UCSD-AML1 (cell line): ENCODE measurements around the gene NHS.

Experiments used
- DNase-seq: peaks from one replicate; lab custom pipeline; 2025; ENCODE audit not compliant: unreplicated experiment; lab: John Stamatoyannopoulos, UW

Gene NHS

GRCh38 chrX:17405225-17405969 lies 30.4 kb downstream of the NHS start:
- no peak for DNase-seq

GRCh38 chrX:17409566-17410290 lies 34.7 kb downstream of the NHS start:
- DNase-seq, result no peak

GRCh38 chrX:17410651-17411050 lies 35.7 kb downstream of the NHS start:
- no peak for DNase-seq

GRCh38 chrX:17411205-17411604 lies 36.2 kb downstream of the NHS start:
- no peak for DNase-seq

GRCh38 chrX:17412692-17413091 lies 37.7 kb downstream of the NHS start:
- no peak for DNase-seq

GRCh38 chrX:17413228-17413627 lies 38.2 kb downstream of the NHS start:
- DNase-seq, result no peak

GRCh38 chrX:17414027-17414658 lies 39.1 kb downstream of the NHS start:
- DNase-seq, result no peak

- no peak for DNase-seq
Observed at GRCh38 chrX:17414839-17415238, 39.8 kb downstream of the NHS start.

- DNase-seq, result no peak
Observed at GRCh38 chrX:17415242-17415810, 40.3 kb downstream of the NHS start.

- DNase-seq, result no peak
Observed at GRCh38 chrX:17417372-17417771, 42.4 kb downstream of the NHS start.

GRCh38 chrX:17425136-17425535 lies 50.1 kb downstream of the NHS start:
- no peak for DNase-seq

GRCh38 chrX:17425551-17425950 lies 50.6 kb downstream of the NHS start:
- no peak for DNase-seq

- DNase-seq, result no peak
Observed at GRCh38 chrX:17431171-17431570, 56.2 kb downstream of the NHS start.

- DNase-seq, result no peak
Observed at GRCh38 chrX:17432158-17432557, 57.2 kb downstream of the NHS start.

GRCh38 chrX:17433965-17434364 lies 59.0 kb downstream of the NHS start:
- no peak for DNase-seq

- no peak for DNase-seq
Observed at GRCh38 chrX:17435476-17435875, 60.5 kb downstream of the NHS start.

GRCh38 chrX:17438221-17438620 lies 63.2 kb downstream of the NHS start:
- no peak for DNase-seq

GRCh38 chrX:17440258-17440657 lies 65.3 kb downstream of the NHS start:
- DNase-seq, result no peak

GRCh38 chrX:17440836-17441235 lies 65.8 kb downstream of the NHS start:
- DNase-seq, result no peak

GRCh38 chrX:17441965-17442364 lies 67.0 kb downstream of the NHS start:
- no peak for DNase-seq

- no peak for DNase-seq
Observed at GRCh38 chrX:17442898-17443297, 67.9 kb downstream of the NHS start.

- no peak for DNase-seq
Observed at GRCh38 chrX:17443556-17443955, 68.6 kb downstream of the NHS start.
